Tibial nerve (tissue), 3 donors: ENCODE measurements around the gene NANOG.

Experiments used
- POLR2A ChIP-seq, 2 donors: fragments of 450-650 bp; IDR thresholded peaks; one replicate each; pipeline ENCODE4 v1.6.1; 2017; ENCODE audit warnings: antibody characterized with exemption in 2 of 2, mild to moderate bottlenecking in 2 of 2, moderate library complexity in 2 of 2
- TF ChIP-seq, protein P1 (sequence below), 5 experiments: fragments of 200-600 bp in 3 of 5; fragments of 450-650 bp in 2 of 5; sonication (generic) in 3 of 5; IDR thresholded peaks; one replicate each; pipeline ENCODE4 v1.5.1; 2016 to 2019; ENCODE audit warnings: antibody characterized with exemption in 5 of 5, mild to moderate bottlenecking in 3 of 5, moderate library complexity in 2 of 5

DNA sequence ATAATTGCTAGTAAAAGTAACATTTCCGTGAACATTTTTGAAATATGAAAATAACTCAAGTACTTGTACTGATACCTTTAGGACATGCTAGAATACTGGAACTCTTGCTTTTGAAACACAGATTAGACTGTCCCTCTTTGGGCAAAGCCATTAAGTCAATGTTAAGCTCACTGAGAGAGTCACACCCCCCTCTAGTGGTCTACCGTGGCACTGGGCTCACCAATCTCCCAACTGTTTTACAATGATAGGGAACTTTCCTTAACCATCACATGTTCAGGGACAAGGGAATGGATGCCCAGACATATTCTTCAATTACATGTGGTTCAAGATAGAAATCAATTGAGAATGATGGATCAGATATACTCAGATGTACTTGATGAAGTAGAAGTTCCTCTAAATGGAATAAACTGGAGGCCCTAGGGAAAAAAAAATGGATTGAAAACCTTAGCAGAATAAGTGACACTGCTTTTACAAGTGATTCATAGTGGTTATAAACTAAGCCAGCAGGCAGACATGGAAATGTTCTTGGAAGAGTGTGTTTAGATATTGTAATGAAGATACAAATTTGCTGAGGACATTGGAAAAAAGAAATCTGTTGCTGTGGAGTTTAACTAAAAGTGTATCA is 17.8 kb downstream of the NANOG start:
- TF ChIP-seq, protein P1, sequence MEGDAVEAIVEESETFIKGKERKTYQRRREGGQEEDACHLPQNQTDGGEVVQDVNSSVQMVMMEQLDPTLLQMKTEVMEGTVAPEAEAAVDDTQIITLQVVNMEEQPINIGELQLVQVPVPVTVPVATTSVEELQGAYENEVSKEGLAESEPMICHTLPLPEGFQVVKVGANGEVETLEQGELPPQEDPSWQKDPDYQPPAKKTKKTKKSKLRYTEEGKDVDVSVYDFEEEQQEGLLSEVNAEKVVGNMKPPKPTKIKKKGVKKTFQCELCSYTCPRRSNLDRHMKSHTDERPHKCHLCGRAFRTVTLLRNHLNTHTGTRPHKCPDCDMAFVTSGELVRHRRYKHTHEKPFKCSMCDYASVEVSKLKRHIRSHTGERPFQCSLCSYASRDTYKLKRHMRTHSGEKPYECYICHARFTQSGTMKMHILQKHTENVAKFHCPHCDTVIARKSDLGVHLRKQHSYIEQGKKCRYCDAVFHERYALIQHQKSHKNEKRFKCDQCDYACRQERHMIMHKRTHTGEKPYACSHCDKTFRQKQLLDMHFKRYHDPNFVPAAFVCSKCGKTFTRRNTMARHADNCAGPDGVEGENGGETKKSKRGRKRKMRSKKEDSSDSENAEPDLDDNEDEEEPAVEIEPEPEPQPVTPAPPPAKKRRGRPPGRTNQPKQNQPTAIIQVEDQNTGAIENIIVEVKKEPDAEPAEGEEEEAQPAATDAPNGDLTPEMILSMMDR (IDR thresholded peaks at IDR 0.05), result peak; percentile 51 to 74 (median 63)
- TF ChIP-seq POLR2A (IDR thresholded peaks at IDR 0.05), result no peak
